ENCODE measurements around the gene PYHIN1. TPM values are rescaled to one million over a fixed set of nuclear protein-coding genes. Genes with fewer than 3 reads are reported as not detected.

PYHIN1 gene
- total and polyA plus RNA-seq, 9 donors: 0.16 to 1.9 (median 0.50) TPM; not detected in 1

DNA sequence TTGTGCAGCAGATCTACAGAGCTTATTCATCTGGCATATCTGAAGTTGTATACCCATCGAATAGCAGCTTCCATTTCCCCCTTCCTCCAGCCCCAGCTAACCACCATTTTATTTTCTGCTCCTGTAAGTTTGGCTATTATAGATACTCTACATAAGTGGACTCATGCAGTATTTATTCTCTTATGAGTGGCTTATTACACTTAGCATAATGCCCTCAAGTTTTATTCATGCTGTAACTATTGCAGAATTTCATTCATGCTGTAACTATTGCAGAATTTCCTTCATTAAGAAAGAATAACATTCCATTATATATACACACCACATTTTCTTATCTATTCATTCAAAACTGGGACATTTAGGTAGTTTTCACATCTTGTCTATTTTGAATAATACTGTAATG lies 47.9 kb downstream of the PYHIN1 start:
- Histone ChIP-seq H3K36me3 (no peaks in the 10 kb centered on the region), H3K4me1 (ENCODE audit: insufficient read depth) (no peaks in the 10 kb centered on the region), H3K27me3 (no peaks in the 10 kb centered on the region), H3K4me3 (no peak overlapping the region), H3K27ac (no peak overlapping the region), H3K9me3 (no peaks in the 10 kb centered on the region)
- intact Hi-C loops (cut with DNase I): no loop called here
- WGBS, 3 donors: 44 to 94% (median 83%) methylated on average over 1 of the region's 1 CpG
- no peak for DNase-seq
- TF ChIP-seq, protein P1, sequence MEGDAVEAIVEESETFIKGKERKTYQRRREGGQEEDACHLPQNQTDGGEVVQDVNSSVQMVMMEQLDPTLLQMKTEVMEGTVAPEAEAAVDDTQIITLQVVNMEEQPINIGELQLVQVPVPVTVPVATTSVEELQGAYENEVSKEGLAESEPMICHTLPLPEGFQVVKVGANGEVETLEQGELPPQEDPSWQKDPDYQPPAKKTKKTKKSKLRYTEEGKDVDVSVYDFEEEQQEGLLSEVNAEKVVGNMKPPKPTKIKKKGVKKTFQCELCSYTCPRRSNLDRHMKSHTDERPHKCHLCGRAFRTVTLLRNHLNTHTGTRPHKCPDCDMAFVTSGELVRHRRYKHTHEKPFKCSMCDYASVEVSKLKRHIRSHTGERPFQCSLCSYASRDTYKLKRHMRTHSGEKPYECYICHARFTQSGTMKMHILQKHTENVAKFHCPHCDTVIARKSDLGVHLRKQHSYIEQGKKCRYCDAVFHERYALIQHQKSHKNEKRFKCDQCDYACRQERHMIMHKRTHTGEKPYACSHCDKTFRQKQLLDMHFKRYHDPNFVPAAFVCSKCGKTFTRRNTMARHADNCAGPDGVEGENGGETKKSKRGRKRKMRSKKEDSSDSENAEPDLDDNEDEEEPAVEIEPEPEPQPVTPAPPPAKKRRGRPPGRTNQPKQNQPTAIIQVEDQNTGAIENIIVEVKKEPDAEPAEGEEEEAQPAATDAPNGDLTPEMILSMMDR (IDR thresholded peaks at IDR 0.05): no peak
- TF ChIP-seq EP300 (IDR thresholded peaks at IDR 0.05): no peak
- TF ChIP-seq POLR2A (IDR thresholded peaks at IDR 0.05): no peak

DNA sequence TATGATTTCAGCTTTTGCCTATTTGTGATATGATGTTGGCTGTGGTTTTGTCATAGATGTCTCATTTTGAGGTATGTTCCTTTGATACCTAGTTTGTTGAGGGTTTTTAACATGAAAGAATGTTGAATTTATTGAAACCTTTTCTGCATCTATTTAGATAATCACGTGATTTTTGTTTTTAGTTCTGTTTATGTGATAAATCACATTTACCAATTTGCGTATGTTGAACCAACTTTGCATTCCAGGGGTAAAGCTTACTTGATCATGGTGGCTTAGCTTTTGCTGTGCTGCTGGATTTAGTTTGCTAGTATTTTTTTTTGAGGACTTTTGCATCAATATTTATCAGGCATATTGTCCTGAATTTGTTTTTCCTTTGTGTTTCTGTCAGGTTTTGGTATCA lies 51.9 kb downstream of the PYHIN1 start:
- Histone ChIP-seq H3K27ac (no peak overlapping the region), H3K4me1 (ENCODE audit: insufficient read depth) (no peaks in the 10 kb centered on the region), H3K9me3 (no peaks in the 10 kb centered on the region), H3K4me3 (no peak overlapping the region), H3K27me3 (no peaks in the 10 kb centered on the region), H3K36me3 (no peaks in the 10 kb centered on the region)
- TF ChIP-seq, protein P1 (IDR thresholded peaks at IDR 0.05): no peak
- no peak for TF ChIP-seq EP300 (IDR thresholded peaks at IDR 0.05)
- TF ChIP-seq POLR2A (IDR thresholded peaks at IDR 0.05): no peak
- intact Hi-C loops (cut with DNase I): loop anchor here in 1 of 4 donors (10.0 kb wide), 1 partner anchor 768 kb away; no protein-coding TSS in a partner anchor
- DNase-seq: no peak
- 72 to 80% (median 74%) methylated on average over 2 of the region's 2 CpGs for WGBS, 3 donors

DNA sequence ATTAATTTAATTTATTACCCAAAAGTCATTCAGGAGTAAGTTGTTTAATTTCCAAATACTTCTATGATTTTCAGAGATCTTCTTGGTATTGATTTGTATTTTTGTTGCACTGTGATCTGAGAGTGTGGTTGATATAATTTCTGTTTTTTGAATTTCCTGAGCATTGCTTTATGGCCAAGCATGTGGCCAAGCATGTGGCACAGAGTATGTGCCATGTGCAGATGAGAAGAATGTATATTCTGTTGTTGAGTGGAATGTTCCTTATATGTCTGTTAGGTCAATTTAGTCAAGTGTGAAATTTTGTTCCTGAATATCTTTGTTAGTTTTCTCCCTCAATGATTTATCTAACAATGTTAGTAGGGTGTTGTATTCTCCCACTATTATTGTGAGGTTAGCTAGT lies 53.0 kb downstream of the PYHIN1 start:
- H3K4me3 ChIP-seq: no peak overlapping the region
- TF ChIP-seq EP300 (IDR thresholded peaks at IDR 0.05) (no peak), POLR2A (IDR thresholded peaks at IDR 0.05) (no peak)
- TF ChIP-seq, protein P1 (IDR thresholded peaks at IDR 0.05): no peak

DNA sequence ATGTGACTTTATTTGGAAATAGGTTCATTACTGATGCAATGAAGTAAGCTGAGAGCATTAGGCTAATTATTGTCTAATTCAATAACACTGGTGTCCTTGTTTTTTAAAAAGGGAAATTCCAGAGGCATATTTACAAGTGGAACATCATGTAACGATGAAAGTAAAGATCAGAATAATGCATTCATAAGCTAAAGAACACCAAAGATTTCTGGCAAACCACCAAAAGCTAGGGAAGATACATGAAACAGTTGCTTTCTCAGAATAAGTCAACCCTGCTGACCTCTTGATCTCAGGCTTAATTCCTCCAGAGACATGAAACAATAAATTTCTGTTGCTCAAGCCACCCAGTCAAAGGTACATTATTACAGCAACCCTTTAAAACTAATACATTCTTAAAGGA lies 58.1 kb downstream of the PYHIN1 start:
- H3K27me3 ChIP-seq: no peaks in the 10 kb centered on the region
- DNase-seq: no peak
- no peaks in the 10 kb centered on the region for H3K9me3 ChIP-seq
- intact Hi-C loops (cut with DNase I): loop anchor here in 1 of 4 donors (10.0 kb wide), 1 partner anchor 775 kb away; no protein-coding TSS in a partner anchor
- H3K4me3 ChIP-seq: no peak overlapping the region
- WGBS, 3 donors: 9 to 22% (median 11%) methylated on average over 1 of the region's 1 CpG
- no peak for TF ChIP-seq EP300 (IDR thresholded peaks at IDR 0.05)
- no peak for TF ChIP-seq POLR2A (IDR thresholded peaks at IDR 0.05)
- TF ChIP-seq, protein P1 (IDR thresholded peaks at IDR 0.05): no peak
- H3K4me1 ChIP-seq (ENCODE audit: insufficient read depth): no peaks in the 10 kb centered on the region
- H3K36me3 ChIP-seq: no peaks in the 10 kb centered on the region
- H3K27ac ChIP-seq: no peak overlapping the region

More for the DNA sequence above, 53.0 kb downstream of the PYHIN1 start:
- H3K4me1 ChIP-seq (ENCODE audit: insufficient read depth): no peaks in the 10 kb centered on the region
- H3K27me3 ChIP-seq: no peaks in the 10 kb centered on the region
- no peaks in the 10 kb centered on the region for H3K9me3 ChIP-seq
- H3K27ac ChIP-seq: no peak overlapping the region
- intact Hi-C loops (cut with DNase I): loop anchor here in 1 of 4 donors (10.0 kb wide), 1 partner anchor 770 kb away; no protein-coding TSS in a partner anchor
- no peaks in the 10 kb centered on the region for H3K36me3 ChIP-seq
- DNase-seq: no peak
